Measurements from ENCODE around the gene IMPA2. TPM values are rescaled to one million over a fixed set of nuclear protein-coding genes. Genes with fewer than 3 reads are reported as not detected.
"Not testable (repeated sequence)": the region's sequence is repeated elsewhere in the genome, so short reads cannot be mapped to it uniquely, and the experiment has no call there.

IMPA2 gene
- total RNA-seq, 6 experiments from 2014 or later, result 1.2 to 2.5 (median 1.5) TPM

DNA sequence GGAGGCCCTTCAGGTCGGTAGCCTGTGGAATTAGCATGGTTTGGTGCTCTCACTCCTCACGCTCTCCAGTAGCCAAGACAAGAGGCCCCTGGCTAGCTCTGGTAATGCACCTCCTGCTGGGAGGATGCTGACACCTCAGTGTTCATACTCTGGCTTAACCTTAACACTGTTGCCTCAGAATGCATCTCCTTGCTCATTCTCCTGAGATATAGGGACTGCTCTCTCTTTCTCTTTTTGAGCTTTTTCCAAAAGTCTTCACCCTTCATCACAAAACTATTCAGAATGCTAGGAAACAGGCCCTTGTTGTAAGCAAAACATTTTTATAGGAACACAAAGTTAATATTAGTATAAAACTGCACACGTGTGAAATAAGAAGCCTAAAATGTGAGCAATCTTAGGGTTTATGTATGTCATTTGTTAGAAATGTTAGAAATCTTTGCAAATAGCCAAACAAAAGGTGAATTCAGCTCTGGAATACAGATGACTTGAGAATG is 17.3 kb upstream of the IMPA2 start:
- DNase-seq, result peak; percentile 60
- no peaks in the 10 kb centered on the region for H3K36me3 Mint-ChIP-seq (ENCODE audit: low read depth)
- H3K27ac Mint-ChIP-seq, result peak overlapping the region; percentile 68
- H3K27me3 Mint-ChIP-seq (ENCODE audit: insufficient read depth), result no peaks in the 10 kb centered on the region; the same call in 1 of the 2 replicates
- peaks cover 19% of the 10 kb centered on the region for H3K4me1 Mint-ChIP-seq (ENCODE audit: low read depth)
- H3K9me3 Mint-ChIP-seq, result no peaks in the 10 kb centered on the region
- no peak overlapping the region for H3K4me3 Mint-ChIP-seq
- TF ChIP-seq, protein P1, sequence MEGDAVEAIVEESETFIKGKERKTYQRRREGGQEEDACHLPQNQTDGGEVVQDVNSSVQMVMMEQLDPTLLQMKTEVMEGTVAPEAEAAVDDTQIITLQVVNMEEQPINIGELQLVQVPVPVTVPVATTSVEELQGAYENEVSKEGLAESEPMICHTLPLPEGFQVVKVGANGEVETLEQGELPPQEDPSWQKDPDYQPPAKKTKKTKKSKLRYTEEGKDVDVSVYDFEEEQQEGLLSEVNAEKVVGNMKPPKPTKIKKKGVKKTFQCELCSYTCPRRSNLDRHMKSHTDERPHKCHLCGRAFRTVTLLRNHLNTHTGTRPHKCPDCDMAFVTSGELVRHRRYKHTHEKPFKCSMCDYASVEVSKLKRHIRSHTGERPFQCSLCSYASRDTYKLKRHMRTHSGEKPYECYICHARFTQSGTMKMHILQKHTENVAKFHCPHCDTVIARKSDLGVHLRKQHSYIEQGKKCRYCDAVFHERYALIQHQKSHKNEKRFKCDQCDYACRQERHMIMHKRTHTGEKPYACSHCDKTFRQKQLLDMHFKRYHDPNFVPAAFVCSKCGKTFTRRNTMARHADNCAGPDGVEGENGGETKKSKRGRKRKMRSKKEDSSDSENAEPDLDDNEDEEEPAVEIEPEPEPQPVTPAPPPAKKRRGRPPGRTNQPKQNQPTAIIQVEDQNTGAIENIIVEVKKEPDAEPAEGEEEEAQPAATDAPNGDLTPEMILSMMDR (IDR thresholded peaks at IDR 0.05), result peak; percentile 59; the same call in 1 of the 2 replicates

- no peaks in the 10 kb centered on the region for H3K9me3 Mint-ChIP-seq
- H3K36me3 Mint-ChIP-seq (ENCODE audit: low read depth), result no peaks in the 10 kb centered on the region
- H3K27ac Mint-ChIP-seq, result no peak overlapping the region
- H3K27me3 Mint-ChIP-seq (ENCODE audit: insufficient read depth), result peaks cover 6% of the 10 kb centered on the region; the same call in 1 of the 2 replicates
- DNase-seq, result no peak
- TF ChIP-seq, protein P1 (IDR thresholded peaks at IDR 0.05), result no peak
- H3K4me3 Mint-ChIP-seq, result no peak overlapping the region
- H3K4me1 Mint-ChIP-seq (ENCODE audit: low read depth), result no peaks in the 10 kb centered on the region
Measured at GRCh38 chr18:11969904-11970835, 11.1 kb upstream of the IMPA2 start.

GRCh38 chr18:11970836-11971226 is 10.5 kb upstream of the IMPA2 start:
- not testable (repeated sequence) for H3K27ac Mint-ChIP-seq; H3K36me3 Mint-ChIP-seq (ENCODE audit: low read depth); DNase-seq; H3K4me3 Mint-ChIP-seq; H3K9me3 Mint-ChIP-seq; H3K27me3 Mint-ChIP-seq (ENCODE audit: insufficient read depth); H3K4me1 Mint-ChIP-seq (ENCODE audit: low read depth)

DNA sequence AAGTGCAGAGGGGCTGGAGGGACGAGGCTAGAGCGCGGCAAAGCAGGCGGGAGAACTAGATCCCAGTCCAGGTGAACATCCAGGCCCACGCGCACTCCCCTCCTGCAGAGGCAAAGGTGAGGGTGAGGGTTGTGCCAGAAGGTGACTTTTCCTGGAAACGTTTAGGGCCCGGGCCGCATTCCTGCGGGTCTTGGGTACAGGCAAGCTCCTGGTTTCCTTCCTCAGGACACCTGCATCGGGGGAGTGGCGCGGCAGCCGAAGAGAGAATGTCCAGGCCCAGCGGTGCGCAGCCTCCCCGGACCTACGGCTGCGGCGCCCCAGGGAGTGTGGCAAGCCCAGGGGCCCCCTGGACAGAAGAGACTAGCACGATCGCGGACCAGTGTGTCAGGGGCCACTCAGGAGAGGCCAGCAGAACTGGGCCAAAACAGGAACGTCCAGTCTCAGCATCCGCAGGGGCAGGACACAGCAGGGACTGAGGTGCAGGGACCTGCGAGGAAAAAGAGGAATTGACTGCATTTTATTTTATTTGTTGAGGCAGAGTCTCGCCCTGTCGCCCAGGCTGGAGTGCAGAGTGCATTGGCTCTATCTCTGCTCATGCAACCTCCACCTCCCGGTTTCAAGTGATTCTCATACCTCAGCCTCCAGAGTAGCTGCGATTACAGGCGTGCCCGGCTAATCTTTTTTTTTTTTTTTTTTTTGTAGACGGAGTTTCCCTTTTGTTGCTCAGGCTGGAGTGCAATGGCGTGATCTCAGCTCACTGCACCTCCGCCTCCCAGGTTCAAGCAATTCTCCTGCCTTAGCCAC is 8.7 kb upstream of the IMPA2 start:
- no peak overlapping the region for H3K4me3 Mint-ChIP-seq
- TF ChIP-seq, protein P1 (IDR thresholded peaks at IDR 0.05), result no peak
- no peaks in the 10 kb centered on the region for H3K4me1 Mint-ChIP-seq (ENCODE audit: low read depth)
- H3K9me3 Mint-ChIP-seq, result no peaks in the 10 kb centered on the region
- H3K36me3 Mint-ChIP-seq (ENCODE audit: low read depth), result no peaks in the 10 kb centered on the region
- no peak for DNase-seq
- H3K27me3 Mint-ChIP-seq (ENCODE audit: insufficient read depth), result peaks cover 6% of the 10 kb centered on the region; the same call in 1 of the 2 replicates
- H3K27ac Mint-ChIP-seq, result no peak overlapping the region

DNA sequence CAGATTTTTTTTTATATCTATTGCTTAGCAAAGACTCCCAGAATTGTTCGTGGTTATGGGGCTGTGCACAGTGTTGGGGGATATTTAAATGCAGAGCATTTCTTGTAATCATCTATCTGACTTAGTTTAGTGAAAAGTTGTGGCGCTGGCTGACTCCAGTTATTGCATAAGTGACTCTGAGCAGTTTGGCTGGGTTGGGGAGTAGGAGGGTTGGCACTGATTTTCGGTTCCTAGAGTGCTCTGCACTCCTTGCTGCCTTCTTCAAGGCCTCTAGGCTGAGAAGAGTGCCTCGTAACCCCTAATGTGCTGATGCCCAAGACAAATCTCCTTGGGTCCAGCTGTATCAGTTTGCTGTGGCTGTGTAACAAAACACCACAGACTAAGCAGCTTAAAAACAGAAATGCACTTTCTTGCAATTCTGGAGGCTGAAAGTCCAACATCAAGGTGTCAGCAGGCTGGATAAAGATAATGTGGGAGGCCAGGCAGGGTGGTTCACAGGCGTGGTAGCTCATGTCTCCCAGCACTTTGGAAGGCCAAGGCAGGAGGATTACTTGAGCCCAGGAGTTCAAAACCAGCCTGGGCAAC is 6.5 kb upstream of the IMPA2 start:
- Mint-ChIP-seq H3K27ac (no peak overlapping the region), H3K36me3 (ENCODE audit: low read depth) (no peaks in the 10 kb centered on the region), H3K4me1 (ENCODE audit: low read depth) (peaks cover 2% of the 10 kb centered on the region), H3K4me3 (no peak overlapping the region), H3K27me3 (ENCODE audit: insufficient read depth) (peaks cover under 1% of the 10 kb centered on the region), H3K9me3 (no peaks in the 10 kb centered on the region)
- TF ChIP-seq, protein P1 (IDR thresholded peaks at IDR 0.05), result no peak
- no peak for DNase-seq
